Psoas muscle (tissue), 8 donors: Measurements from ENCODE around the gene SMARCA1. TPM values are rescaled to one million over a fixed set of nuclear protein-coding genes. Genes with fewer than 3 reads are reported as not detected.

Experiments used
- ATAC-seq, 4 donors: fragments of 200-7000 bp; cut with Tn5 transposase; one replicate each; pipeline ENCODE4 v1.9.1; 2020; ENCODE audit warnings: moderate library complexity in 3 of 4, mild to moderate bottlenecking in 2 of 4
- DNase-seq, 2 donors: peaks; one replicate each; pipeline ENCODE4 v3.0.0-alpha.2; 2020
- H3K27ac ChIP-seq: fragments of 200-600 bp; one replicate; pipeline ENCODE4 v1.8.0; 2022
- H3K27me3 ChIP-seq, 3 donors: fragments of 200-600 bp in 1 of 3; one replicate each; pipeline versions ENCODE4 v1.6.1 to v1.8.0; 2013 to 2022; ENCODE audit warnings: low read length in 2 of 3, mild to moderate bottlenecking in 2 of 3, moderate library complexity in 1 of 3; ENCODE audit not compliant: insufficient read depth in 3 of 3
- H3K36me3 ChIP-seq, 2 donors: fragments of 200-600 bp in 1 of 2; one replicate each; pipeline versions ENCODE4 v1.6.1 to v1.8.0; 2013 to 2022; ENCODE audit warnings: low read depth in 1 of 2, mild to moderate bottlenecking in 1 of 2, moderate library complexity in 1 of 2; ENCODE audit not compliant: insufficient read depth in 1 of 2
- H3K4me1 ChIP-seq: fragments of 200-600 bp; one replicate; pipeline ENCODE4 v1.8.0; 2022
- H3K4me3 ChIP-seq: fragments of 200-600 bp; one replicate; pipeline ENCODE4 v1.8.0; 2022; ENCODE audit warnings: mild to moderate bottlenecking
- H3K9me3 ChIP-seq: fragments of 200-600 bp; one replicate; pipeline ENCODE4 v1.8.0; 2022
- CTCF ChIP-seq: fragments of 200-600 bp; IDR thresholded peaks from one replicate; pipeline ENCODE4 v1.8.0; 2022; ENCODE audit warnings: antibody characterized with exemption
- WGBS, 3 donors: extraction: QIAGEN DNeasy Blood & Tissue Kit; methylation state at CpG; one replicate each; pipeline versions ENCODE4 v1.1.6 to v1.1.7; 2013; 5-methylcytosine and 5-hydroxymethylcytosine counted together
- intact Hi-C, 2 donors: fragments of 100-400 bp; cut with DNase I; formaldehyde crosslinking; loops; one replicate each; pipeline versions ENCODE4 v1.11.0 to v1.14.2; 2022
- polyA plus RNA-seq, 3 donors: library from polyadenylated mRNA; stranded (reverse); fragments of 200-250 nt; gene quantifications; one replicate each; pipeline ENCODE4 v1.2.3, GENCODE V29; 2013
- total RNA-seq, 4 donors: library from RNA; stranded (reverse); fragmentation: NEBNext Ultra II Directional in 2 of 4; extraction: Animal tissue kit (Norgen Biotek cat#: 25700) in 2 of 4; gene quantifications; one replicate each; pipeline versions ENCODE4 v1.2.1 to v1.2.4, GENCODE V29; 2021 to 2023
- donor health status: healthy with polysubstance abuse.
- donor health status: DM: no; HTN: no; CAD: no; lungs with moderate emphysema.
- donor health status: Bipolar disorder and iron deficiency.
- donor health status: healthy.
- donor health status: DM: yes; HTN: yes; CAD: no.
- donor health status: DM: no; HTN: no; CAD: no.
- donor health status: DM: no; HTN: no; CAD: no.
- donor health status: DM: yes; HTN: yes; CAD: no.

SMARCA1 gene
- total and polyA plus RNA-seq, 7 donors, result 8.5 to 29.3 (median 14.2) TPM

- H3K36me3 ChIP-seq, result peaks cover 0 to 86% of the 10 kb centered on the region in 2 donors
- intact Hi-C loops, result loop anchor here in 1 of 2 donors (10.0 kb wide), 1 partner anchor 728 kb away; no protein-coding TSS in a partner anchor
- no peak for TF ChIP-seq CTCF
- no peaks in the 10 kb centered on the region for H3K27me3 ChIP-seq
- H3K4me3 ChIP-seq, result no peak overlapping the region
- DNase-seq (no peak), ATAC-seq (no peak)
- 40 to 80% (median 57%) methylated on average over 3 of the region's 3 CpGs for WGBS, 3 donors
- H3K9me3 ChIP-seq, result no peaks in the 10 kb centered on the region
- H3K27ac ChIP-seq, result no peak overlapping the region
- H3K4me1 ChIP-seq, result no peaks in the 10 kb centered on the region
Observed at GRCh38 chrX:129497146-129497843, 26.0 kb downstream of the SMARCA1 start.

- TF ChIP-seq CTCF, result no peak
- no peak for ATAC-seq
- intact Hi-C loops, result loop anchor here in 1 of 2 donors (10.0 kb wide), 1 partner anchor 728 kb away; no protein-coding TSS in a partner anchor
- H3K4me3 ChIP-seq, result no peak overlapping the region
- peaks cover 0 to 82% of the 10 kb centered on the region in 2 donors for H3K36me3 ChIP-seq
- H3K27me3 ChIP-seq, result no peaks in the 10 kb centered on the region
- no peaks in the 10 kb centered on the region for H3K9me3 ChIP-seq
- no peak for DNase-seq
- no peak overlapping the region for H3K27ac ChIP-seq
- 75 to 98% (median 94%) methylated on average over 6 of the region's 6 CpGs for WGBS, 3 donors
- H3K4me1 ChIP-seq, result no peaks in the 10 kb centered on the region
Observed at GRCh38 chrX:129496625-129497024, 26.7 kb downstream of the SMARCA1 start.

GRCh38 chrX:129495900-129496299, 27.4 kb downstream of the SMARCA1 start:
- no peaks in the 10 kb centered on the region for H3K4me1 ChIP-seq
- H3K27me3 ChIP-seq, result no peaks in the 10 kb centered on the region
- H3K4me3 ChIP-seq, result no peak overlapping the region
- no peaks in the 10 kb centered on the region for H3K9me3 ChIP-seq
- intact Hi-C loops, result loop anchor here in 1 of 2 donors (10.0 kb wide), 1 partner anchor 729 kb away; no protein-coding TSS in a partner anchor
- no peak for DNase-seq
- 83 to 98% (median 90%) methylated on average over 5 of the region's 5 CpGs for WGBS, 3 donors
- no peak overlapping the region for H3K27ac ChIP-seq
- peaks cover 0 to 82% of the 10 kb centered on the region in 2 donors for H3K36me3 ChIP-seq
- no peak for ATAC-seq
- no peak for TF ChIP-seq CTCF

- Histone ChIP-seq H3K4me1 (no peaks in the 10 kb centered on the region), H3K9me3 (no peaks in the 10 kb centered on the region), H3K36me3 (peaks cover 0 to 82% of the 10 kb centered on the region in 2 donors), H3K27ac (no peak overlapping the region), H3K27me3 (no peaks in the 10 kb centered on the region), H3K4me3 (no peak overlapping the region)
- TF ChIP-seq CTCF, result no peak
- ATAC-seq (no peak), DNase-seq (no peak)
- WGBS, 3 donors, result 72 to 87% (median 86%) methylated on average over 2 of the region's 2 CpGs
- intact Hi-C loops, result loop anchor here in 1 of 2 donors (10.0 kb wide), 1 partner anchor 730 kb away; no protein-coding TSS in a partner anchor
Observed at GRCh38 chrX:129494887-129495286, 28.4 kb downstream of the SMARCA1 start.
